ENCODE results near the gene DOCK4. TPM values are rescaled to one million over a fixed set of nuclear protein-coding genes. Genes with fewer than 3 reads are reported as not detected.

DOCK4 gene
- total and polyA plus RNA-seq, 2 of the 8 experiments (the other 6 are each of a cell fraction or from before 2014, with no cell fraction given), result 5.1 to 23.6 TPM

- Histone ChIP-seq H3K18ac (ENCODE audit: extremely low read depth, low read length) (no peak overlapping the region), H3K27me3 (replicated peaks in 1 of 4; ENCODE audit: control insufficient read depth in 3 of 4, extremely low read depth in 1 of 4, insufficient read depth in 3 of 4, low read length in 3 of 4) (peaks cover 0 to under 1% (median 0%) of the 10 kb centered on the region in 4 experiments; a peak in 1 of 7 replicates), H3K23ac (ENCODE audit: insufficient read length) (no peak overlapping the region), H3K9ac (replicated peaks in 1 of 4; ENCODE audit: extremely low read depth in 1 of 4, low read depth in 3 of 4, low read length in 3 of 4) (no peak overlapping the region), H3K4me3 (ENCODE audit: extremely low read depth in 1 of 4, insufficient read depth in 2 of 4, low read depth in 3 of 4, low read length in 4 of 4) (no peak overlapping the region), H3K4me2 (ENCODE audit: insufficient read depth in 1 of 2, low read depth in 2 of 2, low read length in 2 of 2) (no peak overlapping the region), H3K14ac (ENCODE audit: insufficient read length) (no peak overlapping the region), H2AFZ (ENCODE audit: low read length) (no peak overlapping the region), H2BK5ac (ENCODE audit: low read depth, low read length) (no peak overlapping the region), H2BK120ac (replicated peaks; ENCODE audit: low read depth, low read length) (no peak overlapping the region), H3K9me3 (ENCODE audit: insufficient read depth in 2 of 2, low read depth in 1 of 2, low read length in 1 of 2) (no peaks in the 10 kb centered on the region), H2AK5ac (ENCODE audit: low read depth, low read length) (no peak overlapping the region), H4K91ac (replicated peaks; ENCODE audit: insufficient read length, low read length) (no peak overlapping the region), H3K79me1 (ENCODE audit: low read depth, low read length) (no peaks in the 10 kb centered on the region), H4K8ac (ENCODE audit: extremely low read depth, insufficient read depth, low read length) (no peak overlapping the region), H3K56ac (replicated peaks; ENCODE audit: insufficient read length, low read depth, low read length) (no peak overlapping the region), H3K79me2 (ENCODE audit: control insufficient read depth in 1 of 2, insufficient read depth in 2 of 2, low read length in 2 of 2) (no peaks in the 10 kb centered on the region), H3K27ac (ENCODE audit: low read depth, low read length) (no peak overlapping the region), H3K4me1 (replicated peaks in 1 of 4; ENCODE audit: control insufficient read depth in 3 of 4, insufficient read depth in 4 of 4, low read length in 3 of 4) (no peaks in the 10 kb centered on the region), H3K23me2 (ENCODE audit: low read depth, low read length) (no peaks in the 10 kb centered on the region; the same call in 1 of the 2 replicates), H2BK12ac (ENCODE audit: low read depth, low read length) (no peak overlapping the region; the same call in 1 of the 2 replicates), H3K36me3 (ENCODE audit: control insufficient read depth in 2 of 4, insufficient read depth in 4 of 4, low read length in 3 of 4) (no peaks in the 10 kb centered on the region), H2BK20ac (ENCODE audit: low read length) (no peak overlapping the region), H4K20me1 (replicated peaks in 1 of 2; ENCODE audit: control insufficient read depth in 1 of 2, insufficient read depth in 2 of 2, low read length in 2 of 2) (no peaks in the 10 kb centered on the region), H3K4ac (replicated peaks; ENCODE audit: insufficient read length, low read depth, low read length) (no peak overlapping the region), H2BK15ac (ENCODE audit: low read length) (no peak overlapping the region), H4K5ac (ENCODE audit: insufficient read length, low read depth, low read length) (no peak overlapping the region)
- FAIRE-seq (no peak), DNase-seq (ENCODE audit: low read depth in 1 of 2, low spot score in 2 of 2) (no peak)
- WGBS, 2 experiments (ENCODE audit: extremely low coverage in 1 of 2, insufficient coverage in 1 of 2, insufficient read length in 1 of 2, insufficient replicate concordance in 2 of 2, low coverage in 1 of 2, low lambda C conversion rate in 2 of 2, missing lambda C conversion rate in 1 of 2), result 91% methylated on average over 1 of the region's 1 CpG; no CpG with 5 or more reads in 1 of the 2 experiments
- CTCF ChIA-PET (ENCODE audit: partially characterized antibody), result interaction anchor here (1.1 to 1.8 kb wide), 2 partner anchors 71 to 141 kb away, joined by 3 to 4 read pairs; no protein-coding TSS in a partner anchor
- TF ChIP-seq TAF7 (optimal IDR thresholded peaks at IDR 0.05; ENCODE audit: borderline replicate concordance, low read depth, low read length) (no peak), CBX5 (IDR thresholded peaks at IDR 0.05; ENCODE audit: low read depth, low read length) (no peak), JUN (IDR thresholded peaks at IDR 0.05; ENCODE audit: low read depth, low read length) (no peak), POU5F1 (IDR thresholded peaks at IDR 0.05; ENCODE audit: low read depth, low read length) (no peak)
- POLR2A ChIA-PET (ENCODE audit: partially characterized antibody), result no interaction called here
These were observed 311.7 kb downstream of the DOCK4 start for GRCh38 chr7:111894518-111894917.

Measured in H1 (cell line).